ENCODE results near the gene FCHO2.

Gene FCHO2

DNA sequence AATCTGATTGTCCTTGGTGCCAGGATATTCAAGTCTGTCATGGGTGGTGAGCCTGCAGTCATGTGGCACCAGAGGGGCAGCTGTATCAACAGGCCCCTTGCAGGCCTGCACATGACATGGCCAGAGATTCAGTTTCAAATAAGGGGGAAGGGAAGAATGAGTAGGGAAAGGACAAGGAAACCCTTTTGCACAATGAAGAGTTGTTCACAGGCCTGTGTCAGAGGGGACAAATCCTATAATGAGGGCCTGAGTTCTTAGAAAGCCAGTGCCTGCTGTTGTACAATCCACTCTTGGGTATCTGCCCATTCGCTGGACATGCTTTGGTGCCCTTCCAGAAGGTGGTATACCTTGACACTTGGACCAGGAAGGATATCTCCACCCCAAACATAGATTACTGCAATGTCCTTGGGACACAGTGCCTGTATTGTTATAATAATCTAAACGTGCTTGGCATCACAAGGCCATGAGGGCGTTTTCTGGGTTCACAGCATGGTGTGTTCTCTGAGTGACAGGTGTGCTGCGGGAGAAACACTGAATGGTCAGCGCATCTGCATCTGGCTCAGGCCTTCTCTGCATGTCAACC is 162.6 kb downstream of the FCHO2 start:
- Histone ChIP-seq H3K9me3 (ENCODE audit: control insufficient read depth, insufficient read depth, low read length) (no peaks in the 10 kb centered on the region), H3K4me1 (ENCODE audit: insufficient read depth, low read length) (peaks cover 8% of the 10 kb centered on the region; the same call in 1 of the 2 replicates), H3K36me3 (ENCODE audit: insufficient read depth, low read length) (no peaks in the 10 kb centered on the region), H3K9ac (ENCODE audit: low read depth, low read length) (no peak overlapping the region)

DNA sequence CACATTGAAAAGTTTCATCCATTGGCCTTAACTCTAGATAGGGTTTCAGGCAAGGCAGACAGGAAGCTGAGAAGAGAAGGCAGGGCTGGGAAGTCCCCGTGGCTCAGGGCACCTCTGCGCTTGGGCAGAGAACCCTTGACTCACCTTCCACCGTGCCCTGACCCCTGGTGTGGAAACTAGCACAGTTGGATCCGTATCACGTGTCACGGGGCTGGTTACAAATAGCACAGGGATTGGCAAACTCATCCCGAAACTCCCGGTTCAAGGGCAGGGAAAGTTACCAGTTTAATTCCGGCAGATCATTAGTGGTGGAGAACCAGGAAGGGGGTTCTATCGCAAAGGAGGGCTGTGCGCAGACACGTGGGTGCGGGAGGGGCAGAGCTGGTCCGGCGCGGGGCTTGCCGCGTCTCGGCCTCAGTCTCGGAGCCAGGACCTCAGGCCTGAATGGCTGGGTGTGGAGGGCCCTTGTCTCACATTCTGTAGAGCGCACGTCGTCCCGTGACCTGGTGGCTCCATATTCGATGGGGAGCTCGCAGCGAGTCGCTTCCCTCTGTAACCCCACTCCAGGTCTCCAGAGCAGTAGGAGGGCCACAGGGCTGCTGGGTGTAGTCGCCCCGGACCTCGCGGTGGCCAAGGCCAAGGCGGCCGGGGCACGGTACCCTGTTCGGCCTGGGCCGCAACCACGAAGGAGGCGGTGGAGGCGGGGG is 163.8 kb downstream of the FCHO2 start:
- H3K36me3 ChIP-seq (ENCODE audit: insufficient read depth, low read length): no peaks in the 10 kb centered on the region
- no peaks in the 10 kb centered on the region for H3K9me3 ChIP-seq (ENCODE audit: control insufficient read depth, insufficient read depth, low read length)
- peaks cover 8% of the 10 kb centered on the region; the same call in 1 of the 2 replicates for H3K4me1 ChIP-seq (ENCODE audit: insufficient read depth, low read length)
- peak overlapping the region; percentile 64 for H3K9ac ChIP-seq (ENCODE audit: low read depth, low read length)

DNA sequence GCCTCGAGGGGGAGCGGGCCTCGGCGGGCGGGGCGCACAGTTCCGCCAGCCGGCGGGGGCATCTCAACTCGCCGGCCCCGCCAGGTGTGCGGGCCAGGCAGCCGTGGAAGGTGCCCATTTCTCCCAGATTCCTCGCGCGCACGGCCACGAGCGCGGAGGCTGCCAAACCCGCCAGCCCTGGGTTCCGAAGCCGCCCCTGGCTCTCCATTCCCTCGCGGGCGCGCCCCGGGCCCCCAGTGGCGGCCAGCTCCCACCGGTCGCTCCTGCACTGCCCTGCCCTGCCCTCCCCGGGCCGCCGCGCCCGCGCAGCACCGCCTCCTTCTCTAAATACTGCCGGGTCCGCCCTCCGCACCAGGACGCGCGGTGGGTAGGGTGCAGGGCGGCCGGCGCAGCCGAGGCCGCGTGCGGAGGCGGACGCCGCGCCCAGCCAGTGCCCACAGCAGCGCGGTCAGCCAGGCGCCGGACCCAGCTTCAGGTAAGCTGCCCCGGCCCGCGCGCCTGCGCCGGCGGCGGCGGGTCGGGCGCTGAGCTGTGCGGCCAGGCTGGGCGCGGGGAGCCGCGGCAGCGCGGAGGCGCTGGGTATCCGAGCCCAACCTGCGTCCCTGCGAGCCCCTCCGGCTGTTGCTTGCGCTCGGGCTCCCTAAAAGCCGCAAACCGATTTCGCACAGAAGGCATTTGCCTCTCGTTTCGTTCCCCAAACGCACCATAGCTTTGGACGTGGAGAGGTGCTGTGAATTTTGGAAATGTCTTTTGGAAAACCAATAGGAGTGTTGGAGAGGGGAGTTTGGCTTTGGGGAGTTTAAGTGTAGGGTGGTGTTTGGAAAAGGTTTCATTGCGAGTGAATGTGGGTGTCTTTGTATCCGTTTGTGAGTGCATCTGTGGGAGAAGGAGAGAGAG is 164.6 kb downstream of the FCHO2 start, which contains the start of gene TMEM171:
TSS of gene TMEM171 (plus strand) at position 354 of the 897 bp plus-strand sequence. CDS start 2,799 bp downstream, outside the sequence.
- H3K4me1 ChIP-seq (ENCODE audit: insufficient read depth, low read length): peaks cover 8% of the 10 kb centered on the region; the same call in 1 of the 2 replicates
- H3K9ac ChIP-seq (ENCODE audit: low read depth, low read length): peak within 1 kb of the TSS; percentile 64
- no peaks in the 10 kb centered on the region for H3K36me3 ChIP-seq (ENCODE audit: insufficient read depth, low read length)

DNA sequence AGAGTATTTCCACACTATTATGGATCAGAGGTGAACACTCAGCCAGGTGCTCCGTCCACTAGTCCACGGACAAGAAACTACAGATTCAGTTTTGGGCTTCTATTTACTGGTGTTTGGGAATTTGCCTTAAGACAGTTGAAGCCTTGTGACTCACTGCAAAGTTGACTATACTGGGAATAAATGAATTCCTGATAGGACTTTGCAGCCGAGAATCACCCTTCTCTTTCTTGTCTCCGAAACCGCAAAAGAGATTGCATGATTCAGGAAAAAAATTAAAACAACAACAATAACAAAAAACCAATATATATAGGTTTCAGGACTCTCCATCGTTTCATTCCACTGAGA is 165.2 kb downstream of the FCHO2 start:
- Histone ChIP-seq H3K9me3 (ENCODE audit: control insufficient read depth, insufficient read depth, low read length) (no peaks in the 10 kb centered on the region), H3K9ac (ENCODE audit: low read depth, low read length) (peak overlapping the region; percentile 64; the same call in 1 of the 2 replicates), H3K4me1 (ENCODE audit: insufficient read depth, low read length) (peaks cover 8% of the 10 kb centered on the region; the same call in 1 of the 2 replicates), H3K36me3 (ENCODE audit: insufficient read depth, low read length) (no peaks in the 10 kb centered on the region)

More for the DNA sequence above, 164.6 kb downstream of the FCHO2 start, which contains the start of gene TMEM171:
- no peaks in the 10 kb centered on the region for H3K9me3 ChIP-seq (ENCODE audit: control insufficient read depth, insufficient read depth, low read length)

DNA sequence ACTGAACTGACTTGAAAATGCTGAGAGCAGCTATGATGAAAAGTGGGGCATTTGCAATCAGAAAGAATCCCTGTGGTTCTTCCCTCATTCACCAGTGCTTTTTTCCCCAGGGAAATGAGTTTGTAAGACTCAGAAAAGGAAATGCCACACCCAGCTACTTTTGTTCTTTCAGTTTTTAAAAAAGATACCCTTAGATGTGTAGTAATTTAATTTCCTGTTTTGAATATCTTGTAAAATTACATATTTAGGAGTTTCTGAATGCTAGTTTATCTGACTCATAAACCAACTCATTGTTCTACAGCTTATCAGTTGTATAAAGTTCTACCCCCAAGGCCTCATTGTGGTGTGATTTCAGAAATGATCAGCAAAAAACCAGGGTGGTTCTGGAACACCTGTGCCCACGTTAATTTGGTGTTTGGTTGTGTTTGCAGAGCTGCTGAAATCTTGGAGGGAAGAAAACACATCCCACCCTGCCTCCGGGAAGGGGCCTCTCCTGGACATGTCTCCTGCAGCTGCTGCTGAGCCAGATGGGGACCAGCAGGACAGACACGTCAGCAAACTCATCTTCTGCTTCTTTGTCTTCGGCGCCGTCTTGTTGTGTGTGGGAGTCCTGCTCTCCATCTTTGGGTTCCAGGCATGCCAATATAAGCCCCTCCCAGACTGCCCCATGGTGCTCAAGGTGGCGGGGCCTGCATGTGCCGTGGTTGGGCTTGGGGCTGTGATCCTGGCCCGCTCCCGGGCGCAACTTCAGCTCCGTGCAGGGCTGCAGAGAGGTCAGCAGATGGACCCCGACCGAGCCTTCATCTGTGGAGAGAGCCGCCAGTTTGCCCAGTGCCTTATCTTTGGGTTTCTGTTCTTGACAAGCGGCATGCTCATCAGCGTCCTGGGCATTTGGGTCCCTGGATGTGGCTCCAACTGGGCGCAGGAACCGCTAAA is 167.3 kb downstream of the FCHO2 start:
- Histone ChIP-seq H3K9me3 (ENCODE audit: control insufficient read depth, insufficient read depth, low read length) (no peaks in the 10 kb centered on the region), H3K36me3 (ENCODE audit: insufficient read depth, low read length) (no peaks in the 10 kb centered on the region), H3K4me1 (ENCODE audit: insufficient read depth, low read length) (peaks cover 8% of the 10 kb centered on the region; the same call in 1 of the 2 replicates), H3K9ac (ENCODE audit: low read depth, low read length) (no peak overlapping the region)

DNA sequence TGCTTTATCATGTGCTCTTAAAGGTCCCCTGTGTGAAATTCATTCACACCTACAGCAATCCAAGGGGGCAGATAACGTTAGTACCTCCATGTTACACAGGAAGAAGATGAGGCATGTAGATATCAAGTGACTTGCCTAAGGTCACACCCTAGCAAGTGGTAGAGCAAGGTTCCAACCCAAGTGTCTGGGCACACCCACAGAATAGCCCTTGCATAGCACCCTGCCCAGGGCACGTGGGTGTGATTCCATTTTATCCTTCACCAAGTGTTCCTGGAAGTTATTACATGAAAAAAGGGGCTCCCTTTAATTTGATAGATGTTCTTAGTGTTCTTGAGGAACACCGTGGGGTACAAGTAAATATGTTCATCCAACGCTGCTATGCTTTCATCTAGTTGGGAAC is 169.4 kb downstream of the FCHO2 start:
- H3K4me1 ChIP-seq (ENCODE audit: insufficient read depth, low read length): peaks cover 8% of the 10 kb centered on the region; the same call in 1 of the 2 replicates
- H3K9me3 ChIP-seq (ENCODE audit: control insufficient read depth, insufficient read depth, low read length): no peaks in the 10 kb centered on the region
- H3K36me3 ChIP-seq (ENCODE audit: insufficient read depth, low read length): no peaks in the 10 kb centered on the region
- H3K9ac ChIP-seq (ENCODE audit: low read depth, low read length): no peak overlapping the region

DNA sequence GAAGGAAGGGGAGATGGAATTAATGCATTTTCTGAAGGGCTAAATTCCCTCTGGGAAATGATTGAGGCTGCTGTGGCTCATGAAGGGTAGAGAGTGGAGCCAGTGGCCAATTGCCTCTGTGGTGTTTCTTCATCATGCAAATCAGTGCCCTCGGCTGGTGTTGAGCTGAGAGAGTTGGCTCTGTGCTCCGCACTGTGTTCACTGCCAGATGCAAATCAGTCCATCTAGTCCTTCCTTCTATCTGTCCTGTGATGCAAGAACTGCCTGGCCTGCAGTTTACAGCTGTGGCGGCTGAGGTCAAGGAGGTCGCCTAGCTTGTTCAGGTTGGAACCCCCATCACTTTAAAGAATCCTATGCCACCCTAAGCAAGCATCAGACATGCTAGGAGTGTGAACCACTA is 170.5 kb downstream of the FCHO2 start:
- Histone ChIP-seq H3K9ac (ENCODE audit: low read depth, low read length) (no peak overlapping the region), H3K36me3 (ENCODE audit: insufficient read depth, low read length) (no peaks in the 10 kb centered on the region), H3K9me3 (ENCODE audit: control insufficient read depth, insufficient read depth, low read length) (no peaks in the 10 kb centered on the region), H3K4me1 (ENCODE audit: insufficient read depth, low read length) (peaks cover 8% of the 10 kb centered on the region; the same call in 1 of the 2 replicates)

DNA sequence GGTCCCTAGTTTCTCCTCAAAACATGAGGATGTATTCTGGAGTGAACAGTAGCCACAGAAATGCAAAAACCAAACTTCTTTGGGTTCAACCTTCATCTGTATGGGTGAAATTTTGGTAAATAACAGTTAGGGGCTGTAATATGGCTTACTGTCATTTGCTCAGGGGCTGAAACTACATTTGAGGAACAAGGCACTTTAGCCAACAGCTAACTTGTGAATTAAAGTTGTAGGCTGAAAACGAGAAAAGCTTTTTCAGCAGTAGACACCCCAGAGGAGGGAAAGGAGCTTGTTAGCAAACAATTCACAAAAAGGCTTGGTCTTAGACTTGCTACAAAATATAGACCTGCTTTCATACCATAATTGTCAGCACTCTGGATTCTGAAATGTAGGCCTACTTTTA is 171.1 kb downstream of the FCHO2 start:
- peaks cover 8% of the 10 kb centered on the region; the same call in 1 of the 2 replicates for H3K4me1 ChIP-seq (ENCODE audit: insufficient read depth, low read length)
- no peaks in the 10 kb centered on the region for H3K9me3 ChIP-seq (ENCODE audit: control insufficient read depth, insufficient read depth, low read length)
- H3K36me3 ChIP-seq (ENCODE audit: insufficient read depth, low read length): no peaks in the 10 kb centered on the region
- no peak overlapping the region for H3K9ac ChIP-seq (ENCODE audit: low read depth, low read length)

DNA sequence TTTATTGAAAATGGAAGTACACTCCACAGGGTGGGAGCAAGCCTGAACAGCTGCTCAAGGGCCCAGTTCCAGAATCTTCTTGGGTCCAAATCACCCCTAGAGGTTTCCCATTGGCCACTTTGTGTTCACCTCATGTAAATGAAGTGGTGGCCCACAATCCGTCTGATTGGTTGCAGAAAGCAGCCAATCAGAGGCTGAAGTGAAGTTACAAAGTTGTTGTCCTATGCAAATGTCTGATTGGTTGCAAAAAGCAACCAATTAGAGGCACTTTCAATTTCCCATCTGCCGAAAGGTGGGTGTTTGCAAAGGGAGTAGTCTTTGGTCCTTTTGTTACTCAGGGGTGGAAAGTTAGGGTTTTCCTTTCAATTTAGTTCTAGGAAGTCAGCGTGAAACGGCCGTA is 173.3 kb downstream of the FCHO2 start:
- Histone ChIP-seq H3K9me3 (ENCODE audit: control insufficient read depth, insufficient read depth, low read length) (no peaks in the 10 kb centered on the region), H3K36me3 (ENCODE audit: insufficient read depth, low read length) (no peaks in the 10 kb centered on the region), H3K9ac (ENCODE audit: low read depth, low read length) (no peak overlapping the region), H3K4me1 (ENCODE audit: insufficient read depth, low read length) (no peaks in the 10 kb centered on the region)

DNA sequence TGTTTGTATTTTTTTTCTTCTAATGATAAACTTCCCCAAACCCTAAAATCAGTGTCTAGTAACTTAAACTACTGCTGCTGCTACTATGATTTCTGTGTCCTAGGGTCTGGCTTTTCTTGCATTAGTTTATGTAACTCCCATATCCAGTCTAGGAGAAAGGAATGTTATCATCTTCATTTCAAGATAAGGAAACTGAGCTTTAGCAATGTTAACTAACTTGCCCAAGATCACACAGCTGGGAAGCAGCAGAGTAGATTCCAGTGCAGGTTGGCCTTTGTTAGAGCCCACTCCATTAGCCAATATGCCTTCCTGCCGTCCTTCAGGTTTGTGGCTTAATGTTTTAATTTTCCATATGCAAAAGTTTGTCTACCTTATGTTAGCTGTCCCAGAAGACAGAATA is 175.0 kb downstream of the FCHO2 start:
- Histone ChIP-seq H3K4me1 (ENCODE audit: insufficient read depth, low read length) (peaks cover 8% of the 10 kb centered on the region; the same call in 1 of the 2 replicates), H3K9me3 (ENCODE audit: control insufficient read depth, insufficient read depth, low read length) (no peaks in the 10 kb centered on the region), H3K9ac (ENCODE audit: low read depth, low read length) (no peak overlapping the region), H3K36me3 (ENCODE audit: insufficient read depth, low read length) (no peaks in the 10 kb centered on the region)

DNA sequence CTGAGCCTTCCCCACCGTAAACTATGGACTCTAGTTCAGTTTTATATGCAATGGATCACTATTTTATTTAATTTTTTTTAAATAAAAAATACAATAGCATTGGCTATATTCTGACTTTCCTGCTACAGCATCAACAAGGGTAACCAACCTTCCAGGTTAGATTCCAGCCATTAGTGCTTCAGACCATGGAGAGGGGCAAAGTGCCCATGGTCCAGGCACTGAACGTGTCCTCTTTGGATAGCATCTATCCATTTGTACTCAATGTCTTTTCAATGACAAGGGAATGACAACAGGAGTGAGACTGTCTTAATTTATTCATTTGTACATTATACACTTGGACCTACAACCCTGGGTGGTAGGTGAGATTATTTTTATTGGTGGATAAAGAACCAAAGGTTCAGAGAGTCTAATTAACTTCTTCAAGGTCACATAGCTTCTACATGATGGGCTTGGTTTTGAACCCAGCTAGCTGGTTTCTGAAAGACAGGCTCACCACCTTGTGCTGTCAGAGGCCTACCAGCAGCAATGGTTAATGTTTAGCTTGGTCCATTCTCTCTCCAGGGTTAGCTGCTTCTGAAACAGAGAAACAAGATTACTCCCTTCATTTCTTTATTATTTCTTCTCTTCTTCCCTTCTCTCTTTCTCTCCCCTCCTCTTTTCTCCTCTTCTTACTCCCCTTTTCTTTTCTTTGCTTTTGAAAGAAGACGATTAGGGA is 176.0 kb downstream of the FCHO2 start:
- no peak overlapping the region for H3K9ac ChIP-seq (ENCODE audit: low read depth, low read length)
- H3K9me3 ChIP-seq (ENCODE audit: control insufficient read depth, insufficient read depth, low read length): no peaks in the 10 kb centered on the region
- no peaks in the 10 kb centered on the region for H3K36me3 ChIP-seq (ENCODE audit: insufficient read depth, low read length)
- H3K4me1 ChIP-seq (ENCODE audit: insufficient read depth, low read length): peaks cover 19% of the 10 kb centered on the region

DNA sequence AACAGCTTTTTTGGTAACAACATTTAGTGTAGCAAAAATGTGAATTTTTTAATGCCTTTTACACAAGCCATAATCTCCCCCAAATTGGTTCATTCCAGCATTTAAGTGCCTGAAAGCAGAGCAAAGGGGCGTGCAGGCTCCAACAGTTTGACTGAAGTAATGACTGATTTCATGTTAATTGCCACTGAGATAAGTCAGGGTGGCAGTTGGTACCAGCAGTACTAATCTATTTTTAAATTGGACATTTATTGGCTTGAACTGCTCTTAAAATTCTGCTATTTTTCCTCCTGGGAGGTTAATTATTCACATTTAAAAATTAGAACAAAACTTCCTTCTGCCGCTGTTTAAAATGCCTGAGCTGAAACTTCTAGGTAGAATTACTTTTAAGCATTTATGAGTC is 176.9 kb downstream of the FCHO2 start:
- Histone ChIP-seq H3K36me3 (ENCODE audit: insufficient read depth, low read length) (no peaks in the 10 kb centered on the region), H3K9me3 (ENCODE audit: control insufficient read depth, insufficient read depth, low read length) (no peaks in the 10 kb centered on the region), H3K4me1 (ENCODE audit: insufficient read depth, low read length) (peaks cover 23% of the 10 kb centered on the region), H3K9ac (ENCODE audit: low read depth, low read length) (no peak overlapping the region)

DNA sequence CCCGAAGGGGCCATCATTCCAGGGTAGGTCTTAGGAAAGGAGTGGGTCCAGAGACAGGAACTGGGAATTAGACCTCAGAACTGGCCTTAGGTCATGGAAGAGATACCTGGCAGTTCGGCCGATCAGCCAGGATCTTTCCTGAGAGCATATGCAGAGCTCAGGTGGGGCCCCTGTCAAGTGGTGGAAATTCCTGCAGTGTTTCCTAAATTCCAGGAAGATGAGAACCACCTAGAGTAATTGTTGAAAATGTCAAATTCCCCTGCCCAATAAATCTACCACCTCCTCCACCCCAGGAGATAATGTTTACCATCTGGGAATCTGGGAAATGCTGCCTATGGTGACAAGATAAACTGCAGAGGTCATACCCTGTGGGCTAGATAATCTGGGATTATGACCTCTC is 179.2 kb downstream of the FCHO2 start:
- Histone ChIP-seq H3K9me3 (ENCODE audit: control insufficient read depth, insufficient read depth, low read length) (no peaks in the 10 kb centered on the region), H3K36me3 (ENCODE audit: insufficient read depth, low read length) (no peaks in the 10 kb centered on the region; the same call in 1 of the 2 replicates), H3K9ac (ENCODE audit: low read depth, low read length) (no peak overlapping the region), H3K4me1 (ENCODE audit: insufficient read depth, low read length) (peaks cover 23% of the 10 kb centered on the region)
